Natural killer cell treated with Interleukin-12 subunit alpha and Interleukin-12 subunit beta and Interleukin-15 and Interleukin-18, amount 100 ng/mL, for 72 hours (primary cell): ENCODE results near the gene RCOR2. TPM values are rescaled to one million over a fixed set of nuclear protein-coding genes. Genes with fewer than 3 reads are reported as not detected.

Experiments
- ATAC-seq, 2 donors: fragments of 150-1000 bp; cut with Tn5 transposase in 1 of 2; sonication (Bioruptor Pico), chemical (Tn5 transposase) in 1 of 2; 2 replicates each; pipeline ENCODE4 v1.10.0; 2021
- DNase-seq: peaks from one replicate; pipeline ENCODE4 v3.0.0; 2022; ENCODE audit warnings: low spot score
- H3K27ac Mint-ChIP-seq, 2 donors: 1 replicate in 1 of 2; 2 replicates in 1 of 2; pipeline ENCODE4 v1.8.0; 2022; ENCODE audit warnings: mixed read lengths in 2 of 2, mild to moderate bottlenecking in 1 of 2, moderate library complexity in 1 of 2
- H3K27me3 Mint-ChIP-seq, 2 donors: 1 replicate in 1 of 2; 2 replicates in 1 of 2; pipeline ENCODE4 v1.8.0; 2022; ENCODE audit warnings: mixed read lengths in 2 of 2
- H3K36me3 Mint-ChIP-seq: one replicate; pipeline ENCODE4 v1.8.0; 2022; ENCODE audit warnings: mixed read lengths
- H3K4me1 Mint-ChIP-seq, 2 donors: 1 replicate in 1 of 2; 2 replicates in 1 of 2; pipeline ENCODE4 v1.8.0; 2022; ENCODE audit warnings: low read depth in 2 of 2, mixed read lengths in 2 of 2, mild to moderate bottlenecking in 1 of 2
- H3K4me3 Mint-ChIP-seq: one replicate; pipeline ENCODE4 v1.8.0; 2022; ENCODE audit warnings: mixed read lengths
- H3K9me3 Mint-ChIP-seq: 2 replicates; pipeline ENCODE4 v1.8.0; 2022; ENCODE audit warnings: mixed read lengths
- total RNA-seq, 2 donors: library from RNA; stranded (reverse); gene quantifications; one replicate each; pipeline ENCODE4 v1.2.3, GENCODE V29; 2022

RCOR2 gene
- total RNA-seq, 2 donors from 2014 or later, result not detected

GRCh38 chr11:63938479-63939396, 21.8 kb upstream of the RCOR2 start, which contains the start of gene NAA40:
TSS of gene NAA40 (plus strand) at chr11:63939002. CDS start at chr11:63939097, 95 bp downstream.
- H3K4me3 Mint-ChIP-seq, result peak within 1 kb of the TSS; percentile 94
- no peaks in the 10 kb centered on the region for H3K27me3 Mint-ChIP-seq
- ATAC-seq, result peak; percentile 97 to 98
- H3K4me1 Mint-ChIP-seq, result peaks cover 16 to 28% of the 10 kb centered on the region in 2 donors
- peak within 1 kb of the TSS; percentile 79 to 86 for H3K27ac Mint-ChIP-seq
- no peaks in the 10 kb centered on the region for H3K36me3 Mint-ChIP-seq
- DNase-seq, result peak; percentile 99
- H3K9me3 Mint-ChIP-seq, result no peaks in the 10 kb centered on the region

- no peak for DNase-seq
- Mint-ChIP-seq H3K4me3 (peak overlapping the region; percentile 94), H3K9me3 (no peaks in the 10 kb centered on the region), H3K4me1 (peaks cover 16 to 28% of the 10 kb centered on the region in 2 donors), H3K36me3 (no peaks in the 10 kb centered on the region), H3K27ac (peak overlapping the region; percentile 79 to 86), H3K27me3 (no peaks in the 10 kb centered on the region)
- ATAC-seq, result peak in 1 of 2 donors; percentile 1
Observed at GRCh38 chr11:63937713-63938478, 20.9 kb upstream of the RCOR2 start.

GRCh38 chr11:63933459-63933858, 16.5 kb upstream of the RCOR2 start:
- H3K4me3 Mint-ChIP-seq, result no peak overlapping the region
- H3K27ac Mint-ChIP-seq, result no peak overlapping the region
- ATAC-seq (no peak), DNase-seq (no peak)
- no peaks in the 10 kb centered on the region for H3K27me3 Mint-ChIP-seq
- H3K4me1 Mint-ChIP-seq, result peaks cover 5 to 10% of the 10 kb centered on the region in 2 donors
- no peaks in the 10 kb centered on the region for H3K9me3 Mint-ChIP-seq
- no peaks in the 10 kb centered on the region for H3K36me3 Mint-ChIP-seq

GRCh38 chr11:63931876-63932275, 14.9 kb upstream of the RCOR2 start:
- Mint-ChIP-seq H3K27me3 (no peaks in the 10 kb centered on the region), H3K4me1 (no peaks in the 10 kb centered on the region), H3K9me3 (no peaks in the 10 kb centered on the region), H3K27ac (no peak overlapping the region), H3K36me3 (no peaks in the 10 kb centered on the region), H3K4me3 (no peak overlapping the region)
- DNase-seq, result no peak
- ATAC-seq, result no peak

- Mint-ChIP-seq H3K9me3 (no peaks in the 10 kb centered on the region), H3K27ac (no peak overlapping the region), H3K4me3 (no peak overlapping the region), H3K27me3 (no peaks in the 10 kb centered on the region), H3K4me1 (no peaks in the 10 kb centered on the region), H3K36me3 (no peaks in the 10 kb centered on the region)
- DNase-seq, result no peak
- ATAC-seq, result no peak
Observed at GRCh38 chr11:63931045-63931444, 14.1 kb upstream of the RCOR2 start.

GRCh38 chr11:63929616-63930015, 12.7 kb upstream of the RCOR2 start:
- no peak overlapping the region for H3K27ac Mint-ChIP-seq
- no peaks in the 10 kb centered on the region for H3K27me3 Mint-ChIP-seq
- no peaks in the 10 kb centered on the region for H3K4me1 Mint-ChIP-seq
- no peaks in the 10 kb centered on the region for H3K9me3 Mint-ChIP-seq
- no peak for DNase-seq
- H3K36me3 Mint-ChIP-seq, result no peaks in the 10 kb centered on the region
- H3K4me3 Mint-ChIP-seq, result no peak overlapping the region
- ATAC-seq, result no peak

- H3K36me3 Mint-ChIP-seq, result no peaks in the 10 kb centered on the region
- ATAC-seq (no peak), DNase-seq (no peak)
- H3K27me3 Mint-ChIP-seq, result peaks cover 0 to 9% of the 10 kb centered on the region in 2 donors
- peak overlapping the region; percentile 44 to 61 for H3K27ac Mint-ChIP-seq
- no peaks in the 10 kb centered on the region for H3K9me3 Mint-ChIP-seq
- no peak overlapping the region for H3K4me3 Mint-ChIP-seq
- H3K4me1 Mint-ChIP-seq, result peaks cover 0 to 9% of the 10 kb centered on the region in 2 donors
Observed at GRCh38 chr11:63923319-63923718, 6.4 kb upstream of the RCOR2 start.

- no peak overlapping the region for H3K4me3 Mint-ChIP-seq
- ATAC-seq, result no peak
- H3K36me3 Mint-ChIP-seq, result no peaks in the 10 kb centered on the region
- H3K9me3 Mint-ChIP-seq, result no peaks in the 10 kb centered on the region
- DNase-seq, result no peak
- peaks cover 0 to 10% of the 10 kb centered on the region in 2 donors for H3K4me1 Mint-ChIP-seq
- peaks cover 0 to 9% of the 10 kb centered on the region in 2 donors for H3K27me3 Mint-ChIP-seq
- H3K27ac Mint-ChIP-seq, result peak overlapping the region in 1 of 2 donors; percentile 61
Observed at GRCh38 chr11:63922673-63923192, 5.8 kb upstream of the RCOR2 start.

GRCh38 chr11:63920939-63921417, 4.0 kb upstream of the RCOR2 start:
- DNase-seq (no peak), ATAC-seq (no peak)

GRCh38 chr11:63920126-63920938, 3.4 kb upstream of the RCOR2 start:
- H3K9me3 Mint-ChIP-seq, result no peaks in the 10 kb centered on the region
- no peak for DNase-seq
- H3K27me3 Mint-ChIP-seq, result peaks cover 0 to 9% of the 10 kb centered on the region in 2 donors
- no peak for ATAC-seq
- H3K4me3 Mint-ChIP-seq, result no peak overlapping the region
- peaks cover 0 to 14% of the 10 kb centered on the region in 2 donors for H3K4me1 Mint-ChIP-seq
- H3K27ac Mint-ChIP-seq, result no peak overlapping the region
- no peaks in the 10 kb centered on the region for H3K36me3 Mint-ChIP-seq

More at GRCh38 chr11:63920939-63921417, 4.0 kb upstream of the RCOR2 start:
- H3K9me3 Mint-ChIP-seq, result no peaks in the 10 kb centered on the region
- no peak overlapping the region for H3K27ac Mint-ChIP-seq
- no peak overlapping the region for H3K4me3 Mint-ChIP-seq
- H3K36me3 Mint-ChIP-seq, result no peaks in the 10 kb centered on the region
- peaks cover 0 to 14% of the 10 kb centered on the region in 2 donors for H3K4me1 Mint-ChIP-seq
- H3K27me3 Mint-ChIP-seq, result peaks cover 0 to 9% of the 10 kb centered on the region in 2 donors

GRCh38 chr11:63919267-63920125, 2.5 kb upstream of the RCOR2 start:
- Mint-ChIP-seq H3K27ac (no peak overlapping the region), H3K4me3 (no peak overlapping the region)

GRCh38 chr11:63918507-63919191, 1.7 kb upstream of the RCOR2 start:
- peak overlapping the region; percentile 47 for H3K4me3 Mint-ChIP-seq
- no peaks in the 10 kb centered on the region for H3K9me3 Mint-ChIP-seq
- peaks cover 0 to 14% of the 10 kb centered on the region in 2 donors for H3K4me1 Mint-ChIP-seq
- DNase-seq (no peak), ATAC-seq (no peak)
- H3K36me3 Mint-ChIP-seq, result no peaks in the 10 kb centered on the region
- peaks cover 0 to 11% of the 10 kb centered on the region in 2 donors for H3K27me3 Mint-ChIP-seq
- peak overlapping the region in 1 of 2 donors; percentile 50 for H3K27ac Mint-ChIP-seq

More at GRCh38 chr11:63919267-63920125, 2.5 kb upstream of the RCOR2 start:
- DNase-seq (no peak), ATAC-seq (no peak)
- Mint-ChIP-seq H3K36me3 (no peaks in the 10 kb centered on the region), H3K27me3 (peaks cover 0 to 11% of the 10 kb centered on the region in 2 donors), H3K4me1 (peaks cover 0 to 14% of the 10 kb centered on the region in 2 donors), H3K9me3 (no peaks in the 10 kb centered on the region)
